ENCODE results near the gene NAALADL2.
"Not testable (repeated sequence)": the region's sequence is repeated elsewhere in the genome, so short reads cannot be mapped to it uniquely, and the experiment has no call there.

Gene NAALADL2

DNA sequence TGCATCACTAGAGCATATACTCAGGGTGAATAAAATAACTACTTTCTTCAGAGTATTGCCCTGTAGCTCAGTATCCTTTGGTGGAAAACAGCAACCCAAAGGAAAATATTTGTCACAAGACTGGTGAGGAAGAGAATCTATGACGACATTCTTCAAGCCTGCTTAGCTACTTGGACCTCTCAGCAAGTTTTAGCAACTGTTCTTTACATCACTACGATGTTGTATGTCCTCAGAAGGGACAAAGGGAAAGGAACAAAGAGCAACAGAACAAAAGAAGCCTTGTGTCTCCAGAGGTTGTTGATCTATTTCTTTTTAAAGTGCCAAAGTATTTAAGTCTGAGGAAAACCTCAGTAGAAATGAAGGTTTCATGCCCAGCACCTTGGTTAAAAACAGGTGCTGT is 746.7 kb downstream of the NAALADL2 start:
- no peak overlapping the region for H3K27ac ChIP-seq
- no peak for TF ChIP-seq ZFX (IDR thresholded peaks at IDR 0.05)
- TF ChIP-seq, protein P1, sequence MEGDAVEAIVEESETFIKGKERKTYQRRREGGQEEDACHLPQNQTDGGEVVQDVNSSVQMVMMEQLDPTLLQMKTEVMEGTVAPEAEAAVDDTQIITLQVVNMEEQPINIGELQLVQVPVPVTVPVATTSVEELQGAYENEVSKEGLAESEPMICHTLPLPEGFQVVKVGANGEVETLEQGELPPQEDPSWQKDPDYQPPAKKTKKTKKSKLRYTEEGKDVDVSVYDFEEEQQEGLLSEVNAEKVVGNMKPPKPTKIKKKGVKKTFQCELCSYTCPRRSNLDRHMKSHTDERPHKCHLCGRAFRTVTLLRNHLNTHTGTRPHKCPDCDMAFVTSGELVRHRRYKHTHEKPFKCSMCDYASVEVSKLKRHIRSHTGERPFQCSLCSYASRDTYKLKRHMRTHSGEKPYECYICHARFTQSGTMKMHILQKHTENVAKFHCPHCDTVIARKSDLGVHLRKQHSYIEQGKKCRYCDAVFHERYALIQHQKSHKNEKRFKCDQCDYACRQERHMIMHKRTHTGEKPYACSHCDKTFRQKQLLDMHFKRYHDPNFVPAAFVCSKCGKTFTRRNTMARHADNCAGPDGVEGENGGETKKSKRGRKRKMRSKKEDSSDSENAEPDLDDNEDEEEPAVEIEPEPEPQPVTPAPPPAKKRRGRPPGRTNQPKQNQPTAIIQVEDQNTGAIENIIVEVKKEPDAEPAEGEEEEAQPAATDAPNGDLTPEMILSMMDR (conservative IDR thresholded peaks at IDR 0.05) = no peak

DNA sequence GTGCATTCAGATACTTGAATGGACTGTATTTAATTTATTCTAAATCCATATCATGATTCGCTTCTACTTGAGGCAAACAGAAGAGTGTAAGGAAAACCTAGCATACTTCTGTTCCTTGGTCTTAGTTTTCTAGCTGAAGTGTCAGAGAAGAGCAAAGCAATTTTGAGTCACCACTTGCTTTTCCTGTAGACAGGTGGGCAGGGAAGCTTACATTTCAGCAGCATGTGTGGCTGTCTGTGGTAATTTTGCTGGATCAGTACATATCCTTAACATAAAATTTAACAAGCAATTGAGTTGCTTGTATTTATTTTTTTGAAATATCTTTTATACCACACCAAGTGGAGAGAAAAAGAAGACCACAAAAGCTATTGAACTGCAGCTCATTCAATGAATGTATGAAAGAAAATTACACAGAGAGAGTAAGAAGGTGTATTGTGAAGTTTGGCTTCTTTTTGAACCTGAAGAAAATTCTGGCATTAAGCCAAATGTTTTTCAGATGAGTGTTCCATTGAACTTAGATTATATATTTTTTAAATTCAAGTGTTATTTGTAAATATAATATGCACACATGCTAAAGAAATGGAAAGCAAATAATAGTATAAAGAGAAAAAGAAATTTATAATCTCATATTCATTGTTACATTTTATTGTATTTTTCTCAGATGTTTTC is 747.6 kb downstream of the NAALADL2 start:
- no peak overlapping the region for H3K27ac ChIP-seq
- TF ChIP-seq ZFX (IDR thresholded peaks at IDR 0.05) = no peak
- TF ChIP-seq, protein P1 (conservative IDR thresholded peaks at IDR 0.05) = no peak

DNA sequence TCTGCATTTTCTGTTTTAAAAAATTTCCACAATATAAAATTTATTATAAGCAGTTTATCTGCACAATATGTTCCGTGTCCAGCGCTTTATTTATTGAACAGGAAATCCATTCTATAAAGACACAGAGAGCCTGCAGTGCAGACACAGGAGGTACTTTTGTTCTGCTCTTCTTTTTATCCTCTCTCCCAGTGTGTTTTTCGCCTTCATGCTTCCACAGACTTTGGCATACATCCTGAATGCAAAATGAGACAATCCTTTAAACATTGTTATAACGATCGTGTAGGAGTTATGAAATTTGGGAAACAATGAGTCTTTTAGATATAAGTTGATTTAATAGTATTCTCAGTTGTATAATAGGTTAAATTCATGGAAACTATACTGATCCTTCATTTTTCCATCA is 749.2 kb downstream of the NAALADL2 start:
- no peak overlapping the region for H3K27ac ChIP-seq
- TF ChIP-seq, protein P1 (conservative IDR thresholded peaks at IDR 0.05) = no peak
- no peak for TF ChIP-seq ZFX (IDR thresholded peaks at IDR 0.05)

DNA sequence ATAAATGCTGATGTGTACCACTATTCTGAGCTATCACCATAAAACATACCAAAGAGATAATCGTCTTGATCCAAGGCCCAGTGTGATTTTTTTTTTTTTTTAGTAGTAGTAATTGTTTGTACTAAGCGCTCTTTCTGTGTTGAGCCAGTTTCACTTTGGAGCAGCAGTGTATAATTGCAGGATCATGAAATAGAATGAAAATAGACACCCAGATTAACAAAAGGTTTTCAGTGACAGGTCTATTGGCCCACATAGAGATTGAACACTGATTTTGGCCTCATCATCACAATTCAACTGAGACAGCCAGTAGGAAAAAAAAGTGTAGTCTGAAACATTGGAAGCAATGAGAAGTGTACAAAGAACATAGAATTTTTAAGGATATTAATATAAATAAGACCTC is 749.8 kb downstream of the NAALADL2 start:
- no peak overlapping the region for H3K27ac ChIP-seq
- TF ChIP-seq ZFX (IDR thresholded peaks at IDR 0.05) = no peak
- TF ChIP-seq, protein P1 (conservative IDR thresholded peaks at IDR 0.05) = no peak

DNA sequence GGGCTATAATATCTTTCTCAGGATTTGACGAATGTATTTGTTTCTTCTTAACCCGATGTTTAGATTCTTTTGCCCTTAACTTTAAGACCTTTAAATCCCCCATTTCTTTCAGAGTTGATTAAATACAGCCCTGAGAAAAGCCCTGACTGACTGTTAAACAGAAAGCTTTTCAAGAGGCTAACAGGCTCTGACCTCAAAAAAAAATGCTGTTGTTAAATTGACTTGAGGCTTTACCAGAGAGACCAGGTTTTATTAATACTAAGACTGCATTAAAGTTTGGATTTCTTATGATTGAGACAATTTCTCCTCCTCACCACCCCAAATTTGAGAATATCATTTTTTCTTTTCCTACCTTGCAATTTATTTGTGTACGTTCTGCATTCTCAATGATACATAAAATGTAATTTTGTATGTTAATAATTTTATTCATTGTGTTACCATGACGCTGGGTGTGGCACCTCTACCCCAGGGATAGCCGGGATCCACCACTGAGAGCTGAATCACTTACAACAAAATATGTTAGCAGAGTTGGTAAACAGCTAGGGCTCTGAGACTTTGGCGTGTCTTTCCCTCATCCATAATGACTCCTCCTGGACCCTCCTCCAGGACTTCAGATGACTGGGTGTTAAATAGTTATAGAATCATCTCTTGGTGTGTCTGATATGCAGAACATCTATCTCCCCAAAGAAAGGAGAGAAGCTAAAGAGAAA is 753.5 kb downstream of the NAALADL2 start:
- H3K27ac ChIP-seq = no peak overlapping the region
- no peak for TF ChIP-seq ZFX (IDR thresholded peaks at IDR 0.05)
- TF ChIP-seq, protein P1 (conservative IDR thresholded peaks at IDR 0.05) = no peak

DNA sequence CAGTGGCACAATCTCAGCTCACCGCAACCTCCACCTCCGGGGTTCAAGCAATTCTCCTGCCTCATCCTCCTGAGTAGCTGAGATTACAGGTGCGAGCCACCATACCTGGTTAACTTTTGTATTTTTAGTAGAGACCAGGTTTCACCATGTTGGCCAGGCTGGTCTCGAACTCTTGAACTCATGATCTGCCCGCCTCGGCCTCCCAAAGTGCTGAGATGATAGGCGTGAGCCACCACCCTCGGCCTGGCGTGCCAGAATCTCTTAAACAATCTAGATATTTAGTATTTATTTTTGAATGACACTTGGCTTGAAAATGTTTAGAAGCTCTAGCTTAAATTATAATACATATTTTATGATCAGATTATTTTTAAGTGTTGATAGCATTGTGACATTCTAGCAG is 755.0 kb downstream of the NAALADL2 start:
- not testable (repeated sequence) for H3K27ac ChIP-seq

DNA sequence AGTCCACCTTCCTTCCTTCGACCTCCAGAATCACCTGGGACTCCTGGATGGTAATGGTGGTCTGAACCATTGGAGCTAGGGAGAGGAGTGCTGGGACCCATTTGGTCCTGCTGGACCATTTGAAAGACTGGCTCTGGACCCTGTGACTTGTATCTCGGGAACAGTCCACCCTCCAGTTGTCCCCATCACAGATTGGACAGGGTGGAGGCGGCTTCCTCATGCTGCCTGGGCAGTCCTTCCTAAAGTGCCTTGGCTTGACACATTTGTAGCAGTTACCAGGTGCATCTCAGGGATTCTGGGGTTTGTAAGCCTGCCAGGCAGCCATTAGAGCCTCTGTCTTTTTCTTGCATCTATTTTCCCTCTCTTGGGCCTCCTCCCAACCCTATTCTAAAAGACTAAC is 758.1 kb downstream of the NAALADL2 start:
- TF ChIP-seq, protein P1 (conservative IDR thresholded peaks at IDR 0.05) = no peak
- no peak for TF ChIP-seq ZFX (IDR thresholded peaks at IDR 0.05)
- no peak overlapping the region for H3K27ac ChIP-seq

DNA sequence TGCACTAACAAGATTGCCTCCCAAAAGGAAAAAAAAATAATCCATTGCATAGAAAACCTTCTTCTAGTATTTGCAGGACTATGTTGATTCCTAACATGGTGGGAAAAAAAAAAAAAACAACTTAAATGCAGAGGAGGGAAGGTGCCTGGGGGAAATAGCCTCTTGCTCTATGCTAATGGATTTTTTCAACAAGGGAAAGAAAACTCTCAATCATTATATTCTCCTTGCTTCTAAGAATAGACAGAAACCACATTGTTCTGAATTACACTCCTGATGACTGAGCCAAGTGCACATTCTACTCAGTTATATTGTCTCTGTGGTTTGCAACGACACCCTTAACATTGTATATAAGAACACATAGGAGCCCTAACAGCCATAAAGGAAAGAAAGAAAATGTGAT is 760.2 kb downstream of the NAALADL2 start:
- H3K27ac ChIP-seq = no peak overlapping the region
- TF ChIP-seq ZFX (IDR thresholded peaks at IDR 0.05) = no peak
